Measurements from ENCODE around the gene MRGPRF. TPM values are rescaled to one million over a fixed set of nuclear protein-coding genes. Genes with fewer than 3 reads are reported as not detected.

Gene MRGPRF
- 10 to 100 TPM in 2 of 3 donors, 1 to 10 TPM in 1; 5.9 to 21.3 (median 12.9) TPM for total RNA-seq

GRCh38 chr11:69013009-69013951 lies at the start of gene MRGPRF:
TSS of gene MRGPRF (minus strand) at chr11:69013246. CDS start at chr11:69009901, 3,345 bp downstream.
- peak; percentile 67 to 72 for DNase-seq (ENCODE audit: low spot score in 2 of 2)
- H3K4me1 ChIP-seq = peaks cover 0 to 10% of the 10 kb centered on the region in 2 donors
- H3K36me3 ChIP-seq = no peaks in the 10 kb centered on the region
- H3K9me3 ChIP-seq = no peaks in the 10 kb centered on the region
- peak within 1 kb of the TSS; percentile 75 to 95 for H3K27ac ChIP-seq
- TF ChIP-seq POLR2A (IDR thresholded peaks at IDR 0.05) (no peak), CTCF (IDR thresholded peaks at IDR 0.05) (peak; percentile 16 to 47 (median 36)), POLR2AphosphoS5 (IDR thresholded peaks at IDR 0.05) (peak in 2 of 3 donors; percentile 50 to 57)
- H3K27me3 ChIP-seq = peaks cover 0 to 14% of the 10 kb centered on the region in 2 donors
- intact Hi-C loops (cut with DNase I; ENCODE audit: low total_unique reads) = no loop called here
- H3K4me3 ChIP-seq = peak within 1 kb of the TSS; percentile 46 to 70 (median 53)

GRCh38 chr11:69062169-69062855 lies 49.3 kb upstream of the MRGPRF start:
- Histone ChIP-seq H3K4me1 (no peaks in the 10 kb centered on the region), H3K27ac (no peak overlapping the region), H3K4me3 (no peak overlapping the region), H3K9me3 (no peaks in the 10 kb centered on the region), H3K27me3 (no peaks in the 10 kb centered on the region), H3K36me3 (no peaks in the 10 kb centered on the region)
- DNase-seq (ENCODE audit: low spot score in 2 of 2) = no peak
- TF ChIP-seq CTCF (IDR thresholded peaks at IDR 0.05) (no peak), POLR2AphosphoS5 (IDR thresholded peaks at IDR 0.05) (no peak), POLR2A (IDR thresholded peaks at IDR 0.05) (no peak)
- intact Hi-C loops (cut with DNase I; ENCODE audit: low total_unique reads) = no loop called here

- Histone ChIP-seq H3K4me1 (no peaks in the 10 kb centered on the region), H3K27ac (no peak overlapping the region), H3K4me3 (no peak overlapping the region), H3K36me3 (no peaks in the 10 kb centered on the region), H3K27me3 (no peaks in the 10 kb centered on the region), H3K9me3 (no peaks in the 10 kb centered on the region)
- DNase-seq (ENCODE audit: low spot score in 2 of 2) = no peak
- intact Hi-C loops (cut with DNase I; ENCODE audit: low total_unique reads) = no loop called here
- TF ChIP-seq POLR2AphosphoS5 (IDR thresholded peaks at IDR 0.05) (no peak), POLR2A (IDR thresholded peaks at IDR 0.05) (no peak), CTCF (IDR thresholded peaks at IDR 0.05) (no peak)
Measured at GRCh38 chr11:69061713-69062053, 48.6 kb upstream of the MRGPRF start.

GRCh38 chr11:69060806-69061712 lies 48.0 kb upstream of the MRGPRF start:
- intact Hi-C loops (cut with DNase I; ENCODE audit: low total_unique reads) = no loop called here
- Histone ChIP-seq H3K4me3 (no peak overlapping the region), H3K27me3 (no peaks in the 10 kb centered on the region), H3K27ac (no peak overlapping the region), H3K4me1 (no peaks in the 10 kb centered on the region), H3K36me3 (no peaks in the 10 kb centered on the region), H3K9me3 (no peaks in the 10 kb centered on the region)
- TF ChIP-seq POLR2AphosphoS5 (IDR thresholded peaks at IDR 0.05) (no peak), CTCF (IDR thresholded peaks at IDR 0.05) (no peak), POLR2A (IDR thresholded peaks at IDR 0.05) (no peak)
- no peak for DNase-seq (ENCODE audit: low spot score in 2 of 2)

Data from breast epithelium (tissue), 4 donors.